A549 (cell line): ENCODE results near the gene CYSRT1. TPM values are rescaled to one million over a fixed set of nuclear protein-coding genes. Genes with fewer than 3 reads are reported as not detected.
A peak's percentile ranks its signal among the peaks of the same experiment; 100 is the strongest.

Experiments
- ATAC-seq, 2 experiments: fragments of 200-7000 bp in 1 of 2; fragments of >200 bp in 1 of 2; cut with Nextera tagmentation in 1 of 2; cut with Tn5 transposase in 1 of 2; 3 replicates each; pipeline versions ENCODE4 v1.8.0 to v1.9.1; 2018 to 2020; ENCODE audit warnings: mild to moderate bottlenecking in 1 of 2, moderate library complexity in 1 of 2
- CTCF ChIA-PET: fragments of 300-600 bp; sonication (Branson Sonifier 250); formaldehyde crosslinking; extraction: SDS; loops from one replicate; lab custom pipeline; 2021; ENCODE audit warnings: antibody characterized with exemption, inconsistent platforms; lab: Yijun Ruan, JAX
- POLR2A ChIA-PET: fragments of 350-600 bp; formaldehyde crosslinking; extraction: SDS; loops from one replicate; lab custom pipeline; 2021; ENCODE audit warnings: antibody characterized with exemption, inconsistent platforms; lab: Yijun Ruan, JAX
- DNase-seq, 2 experiments: peaks; one replicate each; pipeline versions ENCODE4 v3.0.0 to v3.0.0-alpha.2; 2011 to 2016; ENCODE audit warnings: low read depth in 1 of 2, low spot score in 1 of 2
- FAIRE-seq: peaks from 2 replicates; lab custom pipeline; 2011; peaks lifted over from hg19 to GRCh38; lab: Jason Lieb, UNC
- H3K27ac ChIP-seq, 2 experiments: fragments of >200 bp; sonication (Bioruptor Twin); formaldehyde crosslinking; 3 replicates each; pipeline ENCODE4 v1.5.1; 2016 to 2017
- H3K4me1 ChIP-seq: fragments of >200 bp; sonication (Bioruptor Twin); formaldehyde crosslinking; 3 replicates; pipeline ENCODE4 v1.6.1; 2016
- H3K4me2 ChIP-seq: fragments of >200 bp; sonication (Bioruptor Twin); formaldehyde crosslinking; 3 replicates; pipeline ENCODE4 v1.6.1; 2016
- H3K4me3 ChIP-seq: fragments of >200 bp; sonication (Bioruptor Twin); formaldehyde crosslinking; 3 replicates; pipeline ENCODE4 v1.5.1; 2016
- H3K9me3 ChIP-seq: fragments of >200 bp; sonication (Bioruptor Twin); formaldehyde crosslinking; 3 replicates; pipeline ENCODE4 v1.6.1; 2016
- CBX2 ChIP-seq: fragments of 200-600 bp; sonication (generic); IDR thresholded peaks from 2 replicates; pipeline ENCODE4 v1.6.1; 2016; ENCODE audit warnings: low read depth, mild to moderate bottlenecking, borderline replicate concordance
- CEBPB ChIP-seq, 2 experiments: fragments of >200 bp in 1 of 2; sonication (Bioruptor Twin) in 1 of 2; formaldehyde crosslinking in 1 of 2; IDR thresholded peaks; 2 replicates each; pipeline ENCODE4 v1.6.1; 2012 to 2016
- GATA3 ChIP-seq: IDR thresholded peaks from 2 replicates; pipeline ENCODE4 v1.6.1; 2012; ENCODE audit warnings: borderline replicate concordance
- HEYL ChIP-seq: fragments of 250-450 bp; sonication (Bioruptor Pico); IDR thresholded peaks from 2 replicates; pipeline ENCODE4 v1.8.0; 2021; ENCODE audit warnings: mild to moderate bottlenecking, moderate library complexity
- KDM5A ChIP-seq: fragments of 200-600 bp; sonication (generic); IDR thresholded peaks from 2 replicates; pipeline ENCODE4 v1.6.1; 2016; ENCODE audit warnings: antibody characterized with exemption, mild to moderate bottlenecking
- MAZ ChIP-seq: fragments of 150-350 bp; IDR thresholded peaks from 2 replicates; pipeline ENCODE4 v1.6.1; 2014; ENCODE audit warnings: antibody characterized with exemption, low read depth, low read length, borderline replicate concordance
- MYC ChIP-seq: IDR thresholded peaks from 2 replicates; pipeline ENCODE4 v1.6.1; 2012; ENCODE audit warnings: mild to moderate bottlenecking, inconsistent platforms, low read length, improper control_type of control experiment, borderline replicate concordance
- NR3C1 ChIP-seq: fragments of >200 bp; sonication (Bioruptor Twin); formaldehyde crosslinking; IDR thresholded peaks from 3 replicates; pipeline ENCODE4 v1.6.1; 2017
- RARB ChIP-seq: fragments of 250-450 bp; sonication (Bioruptor Pico); IDR thresholded peaks from 2 replicates; pipeline ENCODE4 v1.8.0; 2021; ENCODE audit warnings: mild to moderate bottlenecking, moderate library complexity
- RNF2 ChIP-seq: fragments of 200-600 bp; sonication (generic); IDR thresholded peaks from 2 replicates; pipeline ENCODE4 v1.6.1; 2016; ENCODE audit warnings: low read depth, mild to moderate bottlenecking, antibody characterized with exemption, moderate library complexity, borderline replicate concordance
- SREBF2 ChIP-seq: fragments of 450-650 bp; IDR thresholded peaks from 2 replicates; pipeline ENCODE4 v1.6.1; 2014; ENCODE audit warnings: mild to moderate bottlenecking, moderate library complexity
- ZC3H11A ChIP-seq: fragments of 450-650 bp; IDR thresholded peaks from 2 replicates; pipeline ENCODE4 v1.6.1; 2014; ENCODE audit warnings: antibody characterized with exemption, mild to moderate bottlenecking
- WGBS: methylation state at CpG from one replicate; pipeline ENCODE4 v1.1.6; 2017; ENCODE audit errors: missing lambda C conversion rate; 5-methylcytosine and 5-hydroxymethylcytosine counted together
- polyA plus RNA-seq, 4 experiments: library from polyadenylated mRNA; depleted of rRNA in 3 of 4; stranded (reverse); fragments of >200 nt; fragmentation: RNase III in 1 of 4; extraction: RNeasy Plus Mini Kit Qiagen cat#74134 plus additional on column Dnase treatment in 1 of 4; gene quantifications; 2 replicates in 3 of 4; 3 replicates in 1 of 4; pipeline ENCODE4 v1.2.3, GENCODE V29; 2011 to 2017
- TF ChIP-seq, protein P1 (sequence below): fragments of 250-450 bp; sonication (Bioruptor Pico); IDR thresholded peaks from 2 replicates; pipeline ENCODE4 v1.5.0; 2021; ENCODE audit warnings: mild to moderate bottlenecking, moderate library complexity, borderline replicate concordance
- TF ChIP-seq, protein P2 (sequence below): IDR thresholded peaks from 2 replicates; pipeline ENCODE4 v1.6.1; 2012
- TF ChIP-seq, protein P3 (sequence below): IDR thresholded peaks from 2 replicates; pipeline ENCODE4 v1.6.1; 2012
- TF ChIP-seq, protein P4 (sequence below): fragments of 150-350 bp; IDR thresholded peaks from 2 replicates; pipeline ENCODE4 v1.6.1; 2014; ENCODE audit warnings: low read depth, mild to moderate bottlenecking, low read length

Gene CYSRT1
- polyA plus RNA-seq, 2 of the 4 experiments (the other 2 are of a cell fraction) = 0.30 to 0.81 TPM

DNA sequence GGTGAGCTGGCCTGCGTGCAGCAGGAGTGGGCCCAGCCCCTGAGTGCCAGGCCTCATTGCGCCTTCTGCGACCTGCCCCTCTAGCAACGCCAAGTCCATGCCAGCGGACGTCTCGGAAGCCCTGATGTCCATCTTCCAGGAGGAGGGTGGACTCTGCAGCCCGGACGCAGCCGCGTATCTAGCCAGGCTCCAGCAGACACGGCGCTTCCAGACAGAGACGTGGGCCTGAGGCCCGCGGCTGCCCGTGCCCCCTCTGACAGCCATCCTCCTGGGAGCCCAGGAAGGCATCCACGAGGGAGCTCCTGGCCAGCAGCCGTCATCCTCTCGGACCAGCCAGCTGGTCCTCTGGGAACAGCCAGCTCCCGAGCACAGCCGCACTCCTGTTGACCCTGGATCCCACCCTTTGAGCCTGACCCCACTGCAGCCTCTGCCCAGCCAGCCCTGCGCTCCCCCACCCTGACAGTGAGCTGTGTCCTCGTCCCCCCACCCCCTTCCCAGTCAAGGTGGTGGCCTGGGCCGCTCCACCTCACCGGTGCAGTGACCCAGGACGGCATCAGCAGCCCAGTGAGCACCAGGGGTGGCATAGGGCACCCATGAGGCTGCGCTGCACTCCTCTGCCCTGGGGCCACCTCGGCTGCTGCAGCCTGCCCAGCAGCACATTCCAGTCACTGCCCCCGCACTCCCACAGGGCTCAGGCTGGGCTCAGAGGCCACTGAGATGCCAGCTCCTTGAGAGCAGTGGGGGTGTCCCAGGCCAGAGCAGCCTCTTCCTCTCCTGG, 8.6 kb upstream of the CYSRT1 start:
- H3K4me2 ChIP-seq = no peak overlapping the region
- no peak for FAIRE-seq
- CTCF ChIA-PET = interaction anchor here (0.8 to 9.9 kb wide), 12 partner anchors 8 to 187 kb away, joined by 3 to 71 read pairs (median 4); partner anchors contain the start of genes RNF224, SSNA1 and TUBB4B

GRCh38 chr9:137217276-137218211, 7.4 kb upstream of the CYSRT1 start:
- no peak overlapping the region for H3K4me3 ChIP-seq
- no peak overlapping the region for H3K4me2 ChIP-seq
- WGBS = 62% methylated on average over 31 of the region's 36 CpGs
- ChIA-PET POLR2A (interaction anchor here (1.1 kb wide), 1 partner anchor 17 kb away, joined by 3 read pairs; the partner anchor contains the start of gene TPRN), CTCF (interaction anchor here (0.8 to 9.9 kb wide), 9 partner anchors 9 to 85 kb away, joined by 3 to 71 read pairs (median 4); partner anchors contain the start of genes RNF224, SSNA1 and TUBB4B)
- DNase-seq (no peak), ATAC-seq (peak in 1 of 2 experiments; percentile 14; a peak in 3 of 6 replicates), FAIRE-seq (no peak)
- peak overlapping the region in 1 of 2 experiments; percentile 76; a peak in 3 of 6 replicates for H3K27ac ChIP-seq
- H3K9me3 ChIP-seq = no peaks in the 10 kb centered on the region
- TF ChIP-seq KDM5A (no peak), RNF2 (no peak)
- H3K4me1 ChIP-seq = peaks cover 33% of the 10 kb centered on the region

More for the DNA sequence above, 8.6 kb upstream of the CYSRT1 start:
- 95% methylated on average over 25 of the region's 30 CpGs for WGBS
- ATAC-seq (no peak), DNase-seq (no peak)
- Histone ChIP-seq H3K9me3 (no peaks in the 10 kb centered on the region), H3K27ac (no peak overlapping the region), H3K4me3 (no peak overlapping the region), H3K4me1 (peaks cover 27% of the 10 kb centered on the region)
- POLR2A ChIA-PET = interaction anchor here (1.1 kb wide), 1 partner anchor 16 kb away, joined by 3 read pairs; the partner anchor contains the start of gene TPRN
- TF ChIP-seq, protein P1, sequence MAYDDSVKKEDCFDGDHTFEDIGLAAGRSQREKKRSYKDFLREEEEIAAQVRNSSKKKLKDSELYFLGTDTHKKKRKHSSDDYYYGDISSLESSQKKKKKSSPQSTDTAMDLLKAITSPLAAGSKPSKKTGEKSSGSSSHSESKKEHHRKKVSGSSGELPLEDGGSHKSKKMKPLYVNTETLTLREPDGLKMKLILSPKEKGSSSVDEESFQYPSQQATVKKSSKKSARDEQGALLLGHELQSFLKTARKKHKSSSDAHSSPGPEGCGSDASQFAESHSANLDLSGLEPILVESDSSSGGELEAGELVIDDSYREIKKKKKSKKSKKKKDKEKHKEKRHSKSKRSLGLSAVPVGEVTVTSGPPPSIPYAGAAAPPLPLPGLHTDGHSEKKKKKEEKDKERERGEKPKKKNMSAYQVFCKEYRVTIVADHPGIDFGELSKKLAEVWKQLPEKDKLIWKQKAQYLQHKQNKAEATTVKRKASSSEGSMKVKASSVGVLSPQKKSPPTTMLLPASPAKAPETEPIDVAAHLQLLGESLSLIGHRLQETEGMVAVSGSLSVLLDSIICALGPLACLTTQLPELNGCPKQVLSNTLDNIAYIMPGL (CRISPR knock-in tag) = no peak
- TF ChIP-seq CBX2 (no peak), GATA3 (no peak), HEYL (CRISPR knock-in tag) (no peak), CEBPB (IDR thresholded peaks at IDR 0.05) (no peak), NR3C1 (no peak), SREBF2 (no peak), MYC (no peak), RARB (CRISPR knock-in tag) (no peak), MAZ (no peak), ZC3H11A (no peak)
- TF ChIP-seq, protein P2, sequence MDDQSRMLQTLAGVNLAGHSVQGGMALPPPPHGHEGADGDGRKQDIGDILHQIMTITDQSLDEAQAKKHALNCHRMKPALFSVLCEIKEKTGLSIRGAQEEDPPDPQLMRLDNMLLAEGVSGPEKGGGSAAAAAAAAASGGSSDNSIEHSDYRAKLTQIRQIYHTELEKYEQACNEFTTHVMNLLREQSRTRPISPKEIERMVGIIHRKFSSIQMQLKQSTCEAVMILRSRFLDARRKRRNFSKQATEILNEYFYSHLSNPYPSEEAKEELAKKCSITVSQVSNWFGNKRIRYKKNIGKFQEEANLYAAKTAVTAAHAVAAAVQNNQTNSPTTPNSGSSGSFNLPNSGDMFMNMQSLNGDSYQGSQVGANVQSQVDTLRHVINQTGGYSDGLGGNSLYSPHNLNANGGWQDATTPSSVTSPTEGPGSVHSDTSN = no peak
- TF ChIP-seq, protein P3, sequence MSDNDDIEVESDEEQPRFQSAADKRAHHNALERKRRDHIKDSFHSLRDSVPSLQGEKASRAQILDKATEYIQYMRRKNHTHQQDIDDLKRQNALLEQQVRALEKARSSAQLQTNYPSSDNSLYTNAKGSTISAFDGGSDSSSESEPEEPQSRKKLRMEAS = no peak
- TF ChIP-seq, protein P4, sequence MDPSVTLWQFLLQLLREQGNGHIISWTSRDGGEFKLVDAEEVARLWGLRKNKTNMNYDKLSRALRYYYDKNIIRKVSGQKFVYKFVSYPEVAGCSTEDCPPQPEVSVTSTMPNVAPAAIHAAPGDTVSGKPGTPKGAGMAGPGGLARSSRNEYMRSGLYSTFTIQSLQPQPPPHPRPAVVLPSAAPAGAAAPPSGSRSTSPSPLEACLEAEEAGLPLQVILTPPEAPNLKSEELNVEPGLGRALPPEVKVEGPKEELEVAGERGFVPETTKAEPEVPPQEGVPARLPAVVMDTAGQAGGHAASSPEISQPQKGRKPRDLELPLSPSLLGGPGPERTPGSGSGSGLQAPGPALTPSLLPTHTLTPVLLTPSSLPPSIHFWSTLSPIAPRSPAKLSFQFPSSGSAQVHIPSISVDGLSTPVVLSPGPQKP = no peak
